H1 (cell line): ENCODE measurements around the gene MMP28. TPM values are rescaled to one million over a fixed set of nuclear protein-coding genes. Genes with fewer than 3 reads are reported as not detected.

Experiments
- RFX5 ChIP-seq: IDR thresholded peaks from 2 replicates; pipeline ENCODE4 v1.6.1; 2011; ENCODE audit warnings: low read depth, low read length, improper control_type of control experiment, borderline replicate concordance
- SRF ChIP-seq: IDR thresholded peaks from 2 replicates; pipeline ENCODE4 v1.6.1; 2011; ENCODE audit warnings: mild to moderate bottlenecking, low read depth, low read length, moderate library complexity
- TAF7 ChIP-seq: optimal IDR thresholded peaks from 2 replicates; pipeline ENCODE3; 2011; ENCODE audit warnings: low read depth, mild to moderate bottlenecking, inconsistent platforms, low read length, moderate library complexity, borderline replicate concordance
- TCF12 ChIP-seq: IDR thresholded peaks from 2 replicates; pipeline ENCODE4 v1.6.1; 2011; ENCODE audit warnings: low read depth, mild to moderate bottlenecking, low read length
- polyA plus RNA-seq, 7 experiments: library from polyadenylated mRNA; depleted of rRNA in 3 of 7; stranded (reverse) in 5 of 7; unstranded in 2 of 7; fragments of >200 nt in 5 of 7; fragments of 200-250 nt in 2 of 7; gene quantifications; 1 replicate in 5 of 7; 2 replicates in 1 of 7; 4 replicates in 1 of 7; pipeline versions ENCODE4 v1.2.1 to v1.2.3, GENCODE V29; 2011 to 2013; ENCODE audit warnings: missing spikeins in 2 of 7, mixed read lengths in 2 of 7
- total RNA-seq: library from RNA; stranded (reverse); fragmentation: NEBNext Ultra II Directional; extraction: Animal tissue kit (Norgen Biotek cat#: 25700); gene quantifications from 2 replicates; pipeline ENCODE4 v1.2.1, GENCODE V29; 2021
- TF ChIP-seq, protein P1 (sequence below), 3 experiments: IDR thresholded peaks; 1 replicate in 2 of 3; 2 replicates in 1 of 3; pipeline versions ENCODE4 v1.5.1 to v1.6.1; 2011; ENCODE audit warnings: low read length in 3 of 3, mild to moderate bottlenecking in 3 of 3, inconsistent platforms in 2 of 3, low read depth in 1 of 3, moderate library complexity in 1 of 3; ENCODE audit not compliant: insufficient read depth in 1 of 3; ENCODE audit errors: control extremely low read depth in 1 of 3

Gene MMP28
- total and polyA plus RNA-seq, 2 of the 8 experiments (the other 6 are each of a cell fraction or from before 2014, with no cell fraction given), result not detected

DNA sequence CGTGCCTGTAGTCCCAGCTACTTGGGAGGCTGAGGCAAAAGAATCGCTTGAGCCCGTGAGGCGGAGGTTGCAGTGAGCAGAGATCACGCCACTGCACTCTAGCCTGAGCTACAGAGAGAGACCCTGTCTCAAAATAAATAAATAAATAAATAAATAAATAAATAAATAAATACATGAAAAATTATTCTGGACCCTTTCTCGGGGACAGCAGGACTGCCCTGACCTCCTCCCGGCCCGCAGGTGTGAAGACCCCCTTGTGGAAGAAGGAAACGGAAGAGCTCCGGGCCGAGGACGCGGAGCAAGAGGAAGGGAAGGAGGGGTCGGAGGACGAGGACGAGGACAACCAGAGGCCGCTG, 31.7 kb downstream of the MMP28 start (continued):
- TF ChIP-seq, protein P1, sequence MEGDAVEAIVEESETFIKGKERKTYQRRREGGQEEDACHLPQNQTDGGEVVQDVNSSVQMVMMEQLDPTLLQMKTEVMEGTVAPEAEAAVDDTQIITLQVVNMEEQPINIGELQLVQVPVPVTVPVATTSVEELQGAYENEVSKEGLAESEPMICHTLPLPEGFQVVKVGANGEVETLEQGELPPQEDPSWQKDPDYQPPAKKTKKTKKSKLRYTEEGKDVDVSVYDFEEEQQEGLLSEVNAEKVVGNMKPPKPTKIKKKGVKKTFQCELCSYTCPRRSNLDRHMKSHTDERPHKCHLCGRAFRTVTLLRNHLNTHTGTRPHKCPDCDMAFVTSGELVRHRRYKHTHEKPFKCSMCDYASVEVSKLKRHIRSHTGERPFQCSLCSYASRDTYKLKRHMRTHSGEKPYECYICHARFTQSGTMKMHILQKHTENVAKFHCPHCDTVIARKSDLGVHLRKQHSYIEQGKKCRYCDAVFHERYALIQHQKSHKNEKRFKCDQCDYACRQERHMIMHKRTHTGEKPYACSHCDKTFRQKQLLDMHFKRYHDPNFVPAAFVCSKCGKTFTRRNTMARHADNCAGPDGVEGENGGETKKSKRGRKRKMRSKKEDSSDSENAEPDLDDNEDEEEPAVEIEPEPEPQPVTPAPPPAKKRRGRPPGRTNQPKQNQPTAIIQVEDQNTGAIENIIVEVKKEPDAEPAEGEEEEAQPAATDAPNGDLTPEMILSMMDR (IDR thresholded peaks at IDR 0.05; ENCODE audit: control extremely low read depth in 1 of 3, insufficient read depth in 1 of 3, low read depth in 1 of 3, low read length in 3 of 3), result no peak
- TF ChIP-seq RFX5 (no peak), SRF (no peak), TCF12 (no peak), TAF7 (no peak)
